Measurements from ENCODE around the gene UBA7. TPM values are rescaled to one million over a fixed set of nuclear protein-coding genes. Genes with fewer than 3 reads are reported as not detected.

UBA7 gene
- total RNA-seq, 1 experiment from 2014 or later = 1.2 TPM

- H3K27ac Mint-ChIP-seq = peak within 1 kb of the TSS; percentile 94
- peak within 1 kb of the TSS; percentile 86 for H3K4me3 Mint-ChIP-seq
- ATAC-seq = peak; percentile 79
- H3K36me3 Mint-ChIP-seq = no peaks in the 10 kb centered on the region
- peaks cover 40% of the 10 kb centered on the region for H3K27me3 Mint-ChIP-seq (ENCODE audit: low read depth)
- H3K9me3 Mint-ChIP-seq = no peaks in the 10 kb centered on the region
- POLR2A ChIA-PET = interaction anchor here (0.8 to 2.8 kb wide), 6 partner anchors 17 to 287 kb away, joined by 3 to 11 read pairs (median 4); partner anchors contain the start of genes IP6K1 and MON1A
- peak; percentile 92 for DNase-seq (ENCODE audit: low spot score)
- H3K4me1 Mint-ChIP-seq = peaks cover 41% of the 10 kb centered on the region
- CTCF ChIA-PET = interaction anchor here (0.6 to 7.4 kb wide), 46 partner anchors 8 to 1361 kb away, joined by 3 to 207 read pairs (median 5); partner anchors contain the start of genes AMIGO3, GMPPB, IP6K1 and KLHDC8B
- no peak for TF ChIP-seq OVOL2 (CRISPR knock-in tag; IDR thresholded peaks at IDR 0.05; ENCODE audit: borderline replicate concordance)
- TF ChIP-seq MYBL2 (CRISPR knock-in tag; IDR thresholded peaks at IDR 0.05) = no peak
- no peak for TF ChIP-seq ZSCAN18 (CRISPR knock-in tag; IDR thresholded peaks at IDR 0.05)
- no peak for TF ChIP-seq ZNF423 (CRISPR knock-in tag; IDR thresholded peaks at IDR 0.05)
- TF ChIP-seq, protein P1, sequence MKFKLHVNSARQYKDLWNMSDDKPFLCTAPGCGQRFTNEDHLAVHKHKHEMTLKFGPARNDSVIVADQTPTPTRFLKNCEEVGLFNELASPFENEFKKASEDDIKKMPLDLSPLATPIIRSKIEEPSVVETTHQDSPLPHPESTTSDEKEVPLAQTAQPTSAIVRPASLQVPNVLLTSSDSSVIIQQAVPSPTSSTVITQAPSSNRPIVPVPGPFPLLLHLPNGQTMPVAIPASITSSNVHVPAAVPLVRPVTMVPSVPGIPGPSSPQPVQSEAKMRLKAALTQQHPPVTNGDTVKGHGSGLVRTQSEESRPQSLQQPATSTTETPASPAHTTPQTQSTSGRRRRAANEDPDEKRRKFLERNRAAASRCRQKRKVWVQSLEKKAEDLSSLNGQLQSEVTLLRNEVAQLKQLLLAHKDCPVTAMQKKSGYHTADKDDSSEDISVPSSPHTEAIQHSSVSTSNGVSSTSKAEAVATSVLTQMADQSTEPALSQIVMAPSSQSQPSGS (CRISPR knock-in tag; IDR thresholded peaks at IDR 0.05; ENCODE audit: borderline replicate concordance, low read depth) = no peak
- TF ChIP-seq TEAD4 (CRISPR knock-in tag; IDR thresholded peaks at IDR 0.05) = no peak
- TF ChIP-seq HMGA2 (CRISPR knock-in tag; IDR thresholded peaks at IDR 0.05) = no peak
- TF ChIP-seq ZNF396 (CRISPR knock-in tag; IDR thresholded peaks at IDR 0.05; ENCODE audit: borderline replicate concordance) = no peak
- TF ChIP-seq ZBTB21 (CRISPR knock-in tag; IDR thresholded peaks at IDR 0.05; ENCODE audit: borderline replicate concordance) = no peak; the same call in 1 of the 2 replicates
- no peak for TF ChIP-seq CBFB (CRISPR knock-in tag; IDR thresholded peaks at IDR 0.05; ENCODE audit: low read depth)
- TF ChIP-seq ETV6 (CRISPR knock-in tag; IDR thresholded peaks at IDR 0.05) = no peak; the same call in 1 of the 2 replicates
- no peak for TF ChIP-seq IRF1 (CRISPR knock-in tag; IDR thresholded peaks at IDR 0.05)
- no peak for TF ChIP-seq FOXK1 (CRISPR knock-in tag; IDR thresholded peaks at IDR 0.05)
- TF ChIP-seq ELF4 (CRISPR knock-in tag; IDR thresholded peaks at IDR 0.05; ENCODE audit: low read depth) = no peak
- TF ChIP-seq, protein P2, sequence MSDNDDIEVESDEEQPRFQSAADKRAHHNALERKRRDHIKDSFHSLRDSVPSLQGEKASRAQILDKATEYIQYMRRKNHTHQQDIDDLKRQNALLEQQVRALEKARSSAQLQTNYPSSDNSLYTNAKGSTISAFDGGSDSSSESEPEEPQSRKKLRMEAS (CRISPR knock-in tag; IDR thresholded peaks at IDR 0.05) = 0 out of 2 replicates have a peak, but pooled peaks have one; percentile 8
- TF ChIP-seq NR2C2 (CRISPR knock-in tag; IDR thresholded peaks at IDR 0.05) = no peak
- TF ChIP-seq, protein P3, sequence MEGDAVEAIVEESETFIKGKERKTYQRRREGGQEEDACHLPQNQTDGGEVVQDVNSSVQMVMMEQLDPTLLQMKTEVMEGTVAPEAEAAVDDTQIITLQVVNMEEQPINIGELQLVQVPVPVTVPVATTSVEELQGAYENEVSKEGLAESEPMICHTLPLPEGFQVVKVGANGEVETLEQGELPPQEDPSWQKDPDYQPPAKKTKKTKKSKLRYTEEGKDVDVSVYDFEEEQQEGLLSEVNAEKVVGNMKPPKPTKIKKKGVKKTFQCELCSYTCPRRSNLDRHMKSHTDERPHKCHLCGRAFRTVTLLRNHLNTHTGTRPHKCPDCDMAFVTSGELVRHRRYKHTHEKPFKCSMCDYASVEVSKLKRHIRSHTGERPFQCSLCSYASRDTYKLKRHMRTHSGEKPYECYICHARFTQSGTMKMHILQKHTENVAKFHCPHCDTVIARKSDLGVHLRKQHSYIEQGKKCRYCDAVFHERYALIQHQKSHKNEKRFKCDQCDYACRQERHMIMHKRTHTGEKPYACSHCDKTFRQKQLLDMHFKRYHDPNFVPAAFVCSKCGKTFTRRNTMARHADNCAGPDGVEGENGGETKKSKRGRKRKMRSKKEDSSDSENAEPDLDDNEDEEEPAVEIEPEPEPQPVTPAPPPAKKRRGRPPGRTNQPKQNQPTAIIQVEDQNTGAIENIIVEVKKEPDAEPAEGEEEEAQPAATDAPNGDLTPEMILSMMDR (IDR thresholded peaks at IDR 0.05) = peak; percentile 58
- no peak for TF ChIP-seq ZNF317 (CRISPR knock-in tag; IDR thresholded peaks at IDR 0.05; ENCODE audit: borderline replicate concordance, low read depth)
- peak; percentile 39 for TF ChIP-seq SP1 (CRISPR knock-in tag; conservative IDR thresholded peaks at IDR 0.05)
- no peak for TF ChIP-seq ZNF532 (CRISPR knock-in tag; IDR thresholded peaks at IDR 0.05; ENCODE audit: borderline replicate concordance)
- no peak for TF ChIP-seq AR (CRISPR knock-in tag; IDR thresholded peaks at IDR 0.05)
- TF ChIP-seq FOXP4 (CRISPR knock-in tag; IDR thresholded peaks at IDR 0.05) = 0 out of 2 replicates have a peak, but pooled peaks have one; percentile 34
These were observed 10.9 kb downstream of the UBA7 start, which contains the start of gene INKA1 for GRCh38 chr3:49802719-49803464. INKA1 (plus strand) TSS chr3:49803261; CDS start chr3:49803393, 132 bp downstream.
